Transverse colon (tissue), 4 donors: ENCODE measurements around the gene ENTHD1. TPM values are rescaled to one million over a fixed set of nuclear protein-coding genes. Genes with fewer than 3 reads are reported as not detected.
"Not testable (repeated sequence)": the region's sequence is repeated elsewhere in the genome, so short reads cannot be mapped to it uniquely, and the experiment has no call there.

ENCODE experiments used
- DNase-seq: peaks from one replicate; pipeline ENCODE4 v3.0.0-alpha.2; 2019
- H3K27ac ChIP-seq, 4 donors: fragments of 200-600 bp; sonication (generic); 2 replicates each; pipeline ENCODE4 v1.5.1; 2016 to 2018; ENCODE audit warnings: inconsistent platforms in 4 of 4
- H3K27me3 ChIP-seq: fragments of 200-600 bp; sonication (generic); 2 replicates; pipeline ENCODE4 v1.5.1; 2017; ENCODE audit warnings: inconsistent platforms
- H3K36me3 ChIP-seq, 4 donors: fragments of 200-600 bp; sonication (generic); 2 replicates each; pipeline ENCODE4 v1.5.1; 2017 to 2019; ENCODE audit warnings: inconsistent platforms in 4 of 4
- H3K4me1 ChIP-seq, 4 donors: fragments of 200-600 bp; sonication (generic); 2 replicates each; pipeline ENCODE4 v1.5.1; 2017 to 2020; ENCODE audit warnings: inconsistent platforms in 4 of 4
- H3K4me3 ChIP-seq, 4 donors: fragments of 200-600 bp; sonication (generic); 1 replicate in 1 of 4; 2 replicates in 3 of 4; pipeline versions ENCODE4 v1.5.1 to v1.6.1; 2017 to 2019; ENCODE audit warnings: inconsistent platforms in 4 of 4
- H3K9me3 ChIP-seq, 2 donors: fragments of 200-600 bp; sonication (generic); 2 replicates each; pipeline ENCODE4 v1.5.1; 2017 to 2019; ENCODE audit warnings: inconsistent platforms in 2 of 2
- EP300 ChIP-seq: sonication (generic); formaldehyde crosslinking; IDR thresholded peaks from one replicate; pipeline ENCODE4 v1.6.1; 2017; ENCODE audit warnings: antibody characterized with exemption, low read depth
- POLR2A ChIP-seq: fragments of 450-650 bp; IDR thresholded peaks from one replicate; pipeline ENCODE4 v1.6.1; 2016; ENCODE audit warnings: antibody characterized with exemption, mild to moderate bottlenecking, moderate library complexity
- POLR2AphosphoS5 ChIP-seq, 3 donors: sonication (generic); formaldehyde crosslinking; IDR thresholded peaks; one replicate each; pipeline ENCODE4 v1.6.1; 2016; ENCODE audit warnings: antibody characterized with exemption in 3 of 3
- WGBS, 2 donors: methylation state at CpG; one replicate each; pipeline ENCODE4 v1.1.5; 2018; ENCODE audit warnings: low coverage in 1 of 2; 5-methylcytosine and 5-hydroxymethylcytosine counted together
- in situ Hi-C, 4 donors: fragments of 200-750 bp; cut with MboI; loops; one replicate each; pipeline versions ENCODE4 v1.15.0 to v1.15.1; 2017; ENCODE audit warnings: low sequenced_read_pairs in 3 of 4, low pct_ligation_motif_present in 1 of 4, low pct_unique_long_range_greater_than_20kb in 1 of 4
- intact Hi-C: fragments of 100-400 bp; cut with DNase I; formaldehyde crosslinking; loops from one replicate; pipeline ENCODE4 v1.15.1; 2023; ENCODE audit warnings: low total_unique reads
- total RNA-seq, 4 donors: library from RNA; depleted of rRNA; stranded (reverse); fragments of >200 nt; gene quantifications; one replicate each; pipeline ENCODE4 v1.1.0, GENCODE V29; 2016
- TF ChIP-seq, protein P1 (sequence below), 5 experiments: fragments of 200-600 bp in 3 of 5; fragments of 450-650 bp in 2 of 5; sonication (generic) in 3 of 5; IDR thresholded peaks; 1 replicate in 2 of 5; 2 replicates in 3 of 5; pipeline ENCODE4 v1.5.1; 2016 to 2017; ENCODE audit warnings: antibody characterized with exemption in 5 of 5, inconsistent platforms in 3 of 5, mild to moderate bottlenecking in 2 of 5, moderate library complexity in 1 of 5

ENTHD1 gene
- total RNA-seq, 4 donors from 2014 or later: not detected

DNA sequence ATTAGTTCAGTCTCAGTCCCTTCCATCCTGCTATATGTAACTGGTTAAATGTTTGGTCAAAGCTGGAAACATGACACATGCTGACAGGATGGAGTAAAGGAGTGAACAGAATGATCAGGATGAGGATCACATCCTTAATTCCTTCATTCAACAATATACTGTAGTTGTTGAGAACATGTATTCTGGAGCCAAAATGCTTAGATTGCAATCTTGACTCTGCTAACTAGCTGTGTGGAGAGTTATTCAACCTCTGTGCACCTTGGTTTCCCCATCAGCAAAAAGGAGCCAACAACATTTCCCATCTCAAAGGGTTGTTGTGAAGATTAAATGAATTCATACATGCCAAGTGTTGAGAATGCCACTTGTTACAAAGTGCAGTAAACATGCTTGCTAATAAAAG, 12.8 kb downstream of the ENTHD1 start:
- no peak for DNase-seq

DNA sequence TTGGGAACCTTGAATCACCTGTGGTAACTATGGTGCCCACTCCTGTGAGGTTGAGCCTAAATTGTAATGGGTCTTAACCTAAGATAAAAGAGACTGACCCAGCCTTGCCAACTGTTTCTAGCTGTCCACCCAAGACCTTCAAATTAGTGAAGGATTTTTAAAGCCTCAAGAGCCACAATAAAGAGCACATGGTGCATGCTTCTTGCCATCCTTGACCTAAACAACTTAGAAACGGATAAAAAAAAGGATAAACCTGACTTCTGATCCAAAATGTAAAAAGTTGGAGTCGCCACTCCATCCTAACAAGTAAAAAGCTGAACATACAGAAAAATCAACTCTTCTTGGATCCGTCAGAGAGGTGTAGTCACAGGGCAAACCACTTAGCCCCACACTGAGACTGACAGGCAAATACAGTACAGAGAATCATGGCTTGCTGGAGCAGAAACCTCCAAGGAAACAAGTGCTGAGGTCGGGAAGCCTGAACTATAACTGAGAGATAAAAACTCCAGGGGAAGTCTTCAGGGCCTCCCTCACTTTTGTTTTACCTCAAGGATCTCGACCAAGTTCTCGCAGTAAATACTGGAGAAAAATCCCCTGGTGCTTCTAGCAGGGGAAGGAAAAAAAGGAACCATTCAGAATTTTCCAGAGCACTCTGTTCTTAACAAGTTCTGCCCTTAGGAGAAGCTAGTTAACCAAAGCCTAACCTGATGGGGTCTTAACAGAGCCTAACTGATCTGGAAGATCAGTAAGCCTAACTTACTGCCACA, 16.3 kb downstream of the ENTHD1 start:
- H3K4me3 ChIP-seq: no peak overlapping the region
- no peaks in the 10 kb centered on the region for H3K9me3 ChIP-seq
- in situ Hi-C loops (no loop called here), intact Hi-C loops (no loop called here)
- 64 to 74% methylated on average over 4 to 6 of the region's 6 CpGs for WGBS, 2 donors
- no peaks in the 10 kb centered on the region for H3K36me3 ChIP-seq
- H3K4me1 ChIP-seq: no peaks in the 10 kb centered on the region
- no peak overlapping the region for H3K27ac ChIP-seq
- TF ChIP-seq POLR2A (no peak), POLR2AphosphoS5 (IDR thresholded peaks at IDR 0.05) (no peak), EP300 (no peak)
- TF ChIP-seq, protein P1, sequence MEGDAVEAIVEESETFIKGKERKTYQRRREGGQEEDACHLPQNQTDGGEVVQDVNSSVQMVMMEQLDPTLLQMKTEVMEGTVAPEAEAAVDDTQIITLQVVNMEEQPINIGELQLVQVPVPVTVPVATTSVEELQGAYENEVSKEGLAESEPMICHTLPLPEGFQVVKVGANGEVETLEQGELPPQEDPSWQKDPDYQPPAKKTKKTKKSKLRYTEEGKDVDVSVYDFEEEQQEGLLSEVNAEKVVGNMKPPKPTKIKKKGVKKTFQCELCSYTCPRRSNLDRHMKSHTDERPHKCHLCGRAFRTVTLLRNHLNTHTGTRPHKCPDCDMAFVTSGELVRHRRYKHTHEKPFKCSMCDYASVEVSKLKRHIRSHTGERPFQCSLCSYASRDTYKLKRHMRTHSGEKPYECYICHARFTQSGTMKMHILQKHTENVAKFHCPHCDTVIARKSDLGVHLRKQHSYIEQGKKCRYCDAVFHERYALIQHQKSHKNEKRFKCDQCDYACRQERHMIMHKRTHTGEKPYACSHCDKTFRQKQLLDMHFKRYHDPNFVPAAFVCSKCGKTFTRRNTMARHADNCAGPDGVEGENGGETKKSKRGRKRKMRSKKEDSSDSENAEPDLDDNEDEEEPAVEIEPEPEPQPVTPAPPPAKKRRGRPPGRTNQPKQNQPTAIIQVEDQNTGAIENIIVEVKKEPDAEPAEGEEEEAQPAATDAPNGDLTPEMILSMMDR (IDR thresholded peaks at IDR 0.05): no peak
- peaks cover 21% of the 10 kb centered on the region for H3K27me3 ChIP-seq
- DNase-seq: no peak

More for the DNA sequence above, 12.8 kb downstream of the ENTHD1 start:
- H3K27ac ChIP-seq: no peak overlapping the region
- no peaks in the 10 kb centered on the region for H3K36me3 ChIP-seq
- TF ChIP-seq POLR2A (no peak), EP300 (no peak), POLR2AphosphoS5 (IDR thresholded peaks at IDR 0.05) (no peak)
- TF ChIP-seq, protein P1 (IDR thresholded peaks at IDR 0.05): no peak
- intact Hi-C loops (no loop called here), in situ Hi-C loops (no loop called here)
- H3K4me3 ChIP-seq: no peak overlapping the region
- H3K27me3 ChIP-seq: peaks cover 26% of the 10 kb centered on the region
- H3K4me1 ChIP-seq: no peaks in the 10 kb centered on the region
- H3K9me3 ChIP-seq: no peaks in the 10 kb centered on the region

DNA sequence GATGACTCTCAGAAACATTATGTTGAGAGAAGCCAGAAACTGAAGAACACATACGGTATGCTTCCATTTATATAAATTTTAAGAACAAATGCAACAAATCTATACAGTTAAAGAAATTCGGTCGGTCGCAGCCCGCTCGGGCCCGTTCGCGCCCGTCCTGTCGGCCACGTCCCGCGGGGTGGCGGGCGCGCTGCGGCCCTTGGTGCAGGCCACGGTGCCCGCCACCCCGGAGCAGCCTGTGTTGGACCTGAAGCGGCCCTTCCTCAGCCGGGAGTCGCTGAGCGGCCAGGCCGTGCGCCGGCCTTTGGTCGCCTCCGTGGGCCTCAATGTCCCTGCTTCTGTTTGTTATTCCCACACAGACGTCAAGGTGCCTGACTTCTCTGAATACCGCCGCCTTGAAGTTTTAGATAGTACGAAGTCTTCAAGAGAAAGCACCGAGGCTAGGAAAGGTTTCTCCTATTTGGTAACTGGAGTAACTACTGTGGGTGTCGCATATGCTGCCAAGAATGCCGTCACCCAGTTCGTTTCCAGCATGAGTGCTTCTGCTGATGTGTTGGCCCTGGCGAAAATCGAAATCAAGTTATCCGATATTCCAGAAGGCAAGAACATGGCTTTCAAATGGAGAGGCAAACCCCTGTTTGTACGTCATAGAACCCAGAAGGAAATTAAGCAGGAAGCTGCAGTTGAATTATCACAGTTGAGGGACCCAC, 18.2 kb downstream of the ENTHD1 start:
- H3K4me1 ChIP-seq, intact Hi-C loops, H3K36me3 ChIP-seq, in situ Hi-C loops, H3K9me3 ChIP-seq, H3K4me3 ChIP-seq, H3K27ac ChIP-seq, DNase-seq: not testable (repeated sequence)
- 93 to 95% methylated on average over 6 to 42 of the region's 42 CpGs for WGBS, 2 donors
- H3K27me3 ChIP-seq: peaks cover 21% of the 10 kb centered on the region

DNA sequence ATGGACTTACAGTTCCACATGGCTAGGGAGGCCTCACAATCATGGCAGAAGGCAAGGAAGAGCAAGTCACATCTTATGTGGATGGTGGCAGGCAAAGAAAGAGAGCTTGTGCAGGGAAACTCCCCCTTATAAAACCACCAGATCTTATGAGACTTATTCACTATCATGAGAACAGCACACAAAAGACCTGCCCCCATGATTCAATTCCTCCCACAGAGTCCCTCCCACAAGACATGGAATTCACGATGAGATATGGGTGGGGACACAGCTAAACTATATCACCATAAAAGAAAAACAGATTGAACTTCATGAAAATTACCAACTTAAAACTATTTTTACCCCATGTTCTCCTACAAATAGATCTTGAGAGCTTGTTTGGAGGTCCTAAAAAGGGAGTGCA, 19.6 kb downstream of the ENTHD1 start:
- Histone ChIP-seq H3K4me1 (no peaks in the 10 kb centered on the region), H3K27me3 (peaks cover 21% of the 10 kb centered on the region), H3K4me3 (no peak overlapping the region), H3K27ac (no peak overlapping the region), H3K9me3 (no peaks in the 10 kb centered on the region), H3K36me3 (no peaks in the 10 kb centered on the region)
- in situ Hi-C loops (no loop called here), intact Hi-C loops (no loop called here)
- DNase-seq: no peak
- TF ChIP-seq, protein P1 (IDR thresholded peaks at IDR 0.05): no peak
- TF ChIP-seq POLR2AphosphoS5 (IDR thresholded peaks at IDR 0.05) (no peak), POLR2A (no peak)
- 17 to 32% methylated on average over 1 of the region's 1 CpG for WGBS, 2 donors
